GM12872 (cell line): ENCODE data around the gene AANAT.

ENCODE experiments used
- CTCF ChIP-seq: IDR thresholded peaks from 3 replicates; pipeline ENCODE4 v1.5.1; 2011; ENCODE audit warnings: low read depth, mild to moderate bottlenecking, low read length, moderate library complexity; ENCODE audit not compliant: insufficient read depth

AANAT gene

GRCh38 chr17:76481071-76481655, 13.8 kb downstream of the AANAT start:
- TF ChIP-seq CTCF: no peak

DNA sequence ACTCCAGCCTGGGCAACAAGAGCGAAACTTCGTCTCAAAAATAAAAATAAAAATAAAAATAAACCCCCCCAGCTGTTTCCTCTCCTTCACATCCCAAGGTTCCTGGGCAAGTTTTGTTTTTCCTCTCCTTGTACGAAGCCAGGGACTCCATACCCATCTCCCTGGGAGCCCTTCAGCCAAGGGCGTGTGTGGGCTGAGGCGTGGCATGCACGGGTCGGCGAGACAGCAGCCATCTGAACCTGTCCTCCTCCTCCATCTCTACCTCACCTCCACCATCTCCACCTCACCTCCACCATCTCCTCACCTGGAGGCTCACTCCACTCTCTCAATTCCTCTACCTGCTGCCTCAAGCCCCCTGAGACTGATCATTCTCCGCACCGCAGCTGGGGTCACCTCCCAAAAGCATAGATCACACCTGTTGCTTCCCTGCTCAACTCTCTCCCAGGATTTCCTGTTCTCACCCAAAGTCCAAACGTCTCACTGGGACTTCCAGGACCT, 16.9 kb downstream of the AANAT start:
- no peak for TF ChIP-seq CTCF

GRCh38 chr17:76485569-76485968, 18.2 kb downstream of the AANAT start:
- TF ChIP-seq CTCF: no peak

GRCh38 chr17:76487451-76488192, 20.2 kb downstream of the AANAT start:
- no peak for TF ChIP-seq CTCF

GRCh38 chr17:76490112-76490710, 22.8 kb downstream of the AANAT start:
- no peak for TF ChIP-seq CTCF

GRCh38 chr17:76491271-76492122, 24.1 kb downstream of the AANAT start:
- TF ChIP-seq CTCF: no peak
